Measurements from ENCODE around the gene GNA12.

DNA sequence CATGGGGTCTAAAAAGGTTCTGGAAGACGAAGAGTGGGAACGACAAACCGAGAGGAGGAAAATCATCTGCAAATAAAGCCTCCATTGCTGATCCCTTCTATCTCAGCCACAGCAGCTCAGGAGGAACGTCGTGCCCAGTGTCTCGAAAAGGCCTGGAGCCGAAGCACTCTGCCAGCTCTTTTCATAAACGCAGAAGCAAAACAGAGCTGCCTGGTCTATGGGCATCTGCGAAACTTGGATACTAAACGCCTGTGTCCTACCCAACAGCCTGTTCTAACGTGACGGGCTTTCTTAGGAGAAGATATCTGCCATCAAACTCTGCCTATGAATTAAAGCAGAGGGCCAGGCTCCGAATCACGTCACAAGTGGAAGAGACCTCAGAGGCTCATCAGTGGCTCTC lies 68.7 kb downstream of the GNA12 start:
- TF ChIP-seq, protein P1, sequence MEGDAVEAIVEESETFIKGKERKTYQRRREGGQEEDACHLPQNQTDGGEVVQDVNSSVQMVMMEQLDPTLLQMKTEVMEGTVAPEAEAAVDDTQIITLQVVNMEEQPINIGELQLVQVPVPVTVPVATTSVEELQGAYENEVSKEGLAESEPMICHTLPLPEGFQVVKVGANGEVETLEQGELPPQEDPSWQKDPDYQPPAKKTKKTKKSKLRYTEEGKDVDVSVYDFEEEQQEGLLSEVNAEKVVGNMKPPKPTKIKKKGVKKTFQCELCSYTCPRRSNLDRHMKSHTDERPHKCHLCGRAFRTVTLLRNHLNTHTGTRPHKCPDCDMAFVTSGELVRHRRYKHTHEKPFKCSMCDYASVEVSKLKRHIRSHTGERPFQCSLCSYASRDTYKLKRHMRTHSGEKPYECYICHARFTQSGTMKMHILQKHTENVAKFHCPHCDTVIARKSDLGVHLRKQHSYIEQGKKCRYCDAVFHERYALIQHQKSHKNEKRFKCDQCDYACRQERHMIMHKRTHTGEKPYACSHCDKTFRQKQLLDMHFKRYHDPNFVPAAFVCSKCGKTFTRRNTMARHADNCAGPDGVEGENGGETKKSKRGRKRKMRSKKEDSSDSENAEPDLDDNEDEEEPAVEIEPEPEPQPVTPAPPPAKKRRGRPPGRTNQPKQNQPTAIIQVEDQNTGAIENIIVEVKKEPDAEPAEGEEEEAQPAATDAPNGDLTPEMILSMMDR (IDR thresholded peaks at IDR 0.05): no peak
- no peak for TF ChIP-seq POLR2A (IDR thresholded peaks at IDR 0.05)

Measured in vagina (tissue), 2 donors.